NCI-H524 (cell line): Measurements from ENCODE around the gene NTRK2.

Experiments
- DNase-seq, 2 experiments: peaks; one replicate each; lab custom pipeline; 2025; lab: John Stamatoyannopoulos, UW

The NTRK2 gene

GRCh38 chr9:84780385-84780784, 110.9 kb downstream of the NTRK2 start:
- no peak for DNase-seq

GRCh38 chr9:84781458-84781857, 111.9 kb downstream of the NTRK2 start:
- peak in 1 of 2 experiments; percentile 1 for DNase-seq

GRCh38 chr9:84781931-84782866, 112.7 kb downstream of the NTRK2 start:
- no peak for DNase-seq

- no peak for DNase-seq
Observed at GRCh38 chr9:84785792-84786547, 116.4 kb downstream of the NTRK2 start.

- no peak for DNase-seq
Observed at GRCh38 chr9:84788803-84789462, 119.4 kb downstream of the NTRK2 start.

GRCh38 chr9:84789463-84789830, 119.9 kb downstream of the NTRK2 start:
- DNase-seq, result no peak

- DNase-seq, result no peak
Observed at GRCh38 chr9:84791643-84792042, 122.1 kb downstream of the NTRK2 start.

GRCh38 chr9:84793251-84793650, 123.7 kb downstream of the NTRK2 start:
- DNase-seq, result no peak

GRCh38 chr9:84794981-84795637, 125.6 kb downstream of the NTRK2 start:
- DNase-seq, result no peak

GRCh38 chr9:84796404-84796803, 126.9 kb downstream of the NTRK2 start:
- DNase-seq, result no peak

- no peak for DNase-seq
Observed at GRCh38 chr9:84799251-84799650, 129.7 kb downstream of the NTRK2 start.

- no peak for DNase-seq
Observed at GRCh38 chr9:84804951-84805694, 135.6 kb downstream of the NTRK2 start.

GRCh38 chr9:84807431-84807830, 137.9 kb downstream of the NTRK2 start:
- no peak for DNase-seq

- DNase-seq, result no peak
Observed at GRCh38 chr9:84807870-84808390, 138.4 kb downstream of the NTRK2 start.

- DNase-seq, result no peak
Observed at GRCh38 chr9:84808416-84808815, 138.9 kb downstream of the NTRK2 start.

GRCh38 chr9:84811072-84811750, 141.7 kb downstream of the NTRK2 start:
- DNase-seq, result no peak

- DNase-seq, result no peak
Observed at GRCh38 chr9:84811751-84812074, 142.2 kb downstream of the NTRK2 start.

GRCh38 chr9:84812355-84812754, 142.8 kb downstream of the NTRK2 start:
- DNase-seq, result no peak

- no peak for DNase-seq
Observed at GRCh38 chr9:84812847-84813246, 143.3 kb downstream of the NTRK2 start.

- no peak for DNase-seq
Observed at GRCh38 chr9:84815554-84815953, 146.0 kb downstream of the NTRK2 start.

GRCh38 chr9:84817038-84817437, 147.5 kb downstream of the NTRK2 start:
- DNase-seq, result no peak
